A673 (cell line): ENCODE measurements around the gene MICU1. TPM values are rescaled to one million over a fixed set of nuclear protein-coding genes. Genes with fewer than 3 reads are reported as not detected.

Experiments
- BruUV-seq: library from RNA; stranded (reverse); fragments of 400-500 nt; replicated peaks from 2 replicates; lab custom pipeline; 2021; lab: Mats Ljungman, UMichigan
- CTCF ChIA-PET: fragments of 300-600 bp; sonication (Branson Sonifier 250); formaldehyde crosslinking; loops from one replicate; lab custom pipeline; 2022; ENCODE audit warnings: antibody characterized with exemption; lab: Charles Lee
- POLR2A ChIA-PET: fragments of 300-600 bp; sonication (Branson Sonifier 250); formaldehyde crosslinking; loops from one replicate; lab custom pipeline; 2022; ENCODE audit warnings: antibody characterized with exemption; ENCODE audit not compliant: low non-redundant PET; lab: Charles Lee
- DNase-seq: peaks from one replicate; pipeline ENCODE4 v3.0.0-alpha.2; 2015; ENCODE audit warnings: low spot score
- H3K27ac ChIP-seq: fragments of 200-600 bp; sonication (generic); 2 replicates; pipeline ENCODE4 v1.5.1; 2016; ENCODE audit warnings: mixed run types, low read depth, mild to moderate bottlenecking, mixed read lengths, antibody characterized with exemption, low read length; ENCODE audit not compliant: poor library complexity, severe bottlenecking
- H3K27me3 ChIP-seq: fragments of 200-600 bp; sonication (generic); replicated peaks from 2 replicates; pipeline ENCODE4 v1.6.1; 2017; ENCODE audit warnings: mixed run types, low read depth, mild to moderate bottlenecking, mixed read lengths, antibody characterized with exemption, low read length; ENCODE audit not compliant: insufficient read depth, poor library complexity
- H3K36me3 ChIP-seq: fragments of 200-600 bp; sonication (generic); 2 replicates; pipeline ENCODE4 v1.6.1; 2016; ENCODE audit warnings: mixed run types, mild to moderate bottlenecking, mixed read lengths, antibody characterized with exemption, low read length; ENCODE audit not compliant: insufficient read depth, poor library complexity, severe bottlenecking
- H3K4me1 ChIP-seq: fragments of 200-600 bp; sonication (generic); 2 replicates; pipeline ENCODE4 v1.6.1; 2017; ENCODE audit warnings: mixed run types, mild to moderate bottlenecking, mixed read lengths, antibody characterized with exemption, low read length; ENCODE audit not compliant: insufficient read depth, poor library complexity, severe bottlenecking
- H3K4me3 ChIP-seq: fragments of 200-600 bp; sonication (generic); 2 replicates; pipeline ENCODE4 v1.5.1; 2016; ENCODE audit warnings: low read depth, mixed run types, mild to moderate bottlenecking, mixed read lengths, low read length; ENCODE audit not compliant: poor library complexity, severe bottlenecking
- H3K9me3 ChIP-seq: fragments of 200-600 bp; sonication (generic); 2 replicates; pipeline ENCODE4 v1.6.1; 2016; ENCODE audit warnings: mixed run types, low read depth, mild to moderate bottlenecking, mixed read lengths, antibody characterized with exemption, low read length; ENCODE audit not compliant: poor library complexity, severe bottlenecking
- EZH2 ChIP-seq: fragments of 200-600 bp; sonication (generic); IDR thresholded peaks from 2 replicates; pipeline ENCODE4 v1.6.1; 2017; ENCODE audit warnings: borderline replicate concordance, low read depth, mild to moderate bottlenecking, mixed read lengths, antibody characterized with exemption, low read length; ENCODE audit not compliant: poor library complexity, severe bottlenecking
- intact Hi-C: fragments of 100-400 bp; cut with micrococcal nuclease; formaldehyde crosslinking; loops from one replicate; pipeline ENCODE4 v1.10.0; 2022; ENCODE audit not compliant: unreplicated experiment
- total RNA-seq: library from RNA; stranded (reverse); gene quantifications from 2 replicates; pipeline ENCODE4 v1.2.3, GENCODE V29; 2021
- TF ChIP-seq, protein P1 (sequence below): fragments of 300-800, 200-600 bp; sonication (generic); conservative IDR thresholded peaks from 2 replicates; pipeline ENCODE4 v1.5.1; 2017; ENCODE audit warnings: low read depth, mild to moderate bottlenecking, antibody characterized with exemption, low read length, moderate library complexity, mixed read lengths

MICU1 gene
- total RNA-seq, 1 experiment from 2014 or later = 37.7 TPM

GRCh38 chr10:72625276-72625607 is 637 bp downstream of the MICU1 start:
- TF ChIP-seq, protein P1, sequence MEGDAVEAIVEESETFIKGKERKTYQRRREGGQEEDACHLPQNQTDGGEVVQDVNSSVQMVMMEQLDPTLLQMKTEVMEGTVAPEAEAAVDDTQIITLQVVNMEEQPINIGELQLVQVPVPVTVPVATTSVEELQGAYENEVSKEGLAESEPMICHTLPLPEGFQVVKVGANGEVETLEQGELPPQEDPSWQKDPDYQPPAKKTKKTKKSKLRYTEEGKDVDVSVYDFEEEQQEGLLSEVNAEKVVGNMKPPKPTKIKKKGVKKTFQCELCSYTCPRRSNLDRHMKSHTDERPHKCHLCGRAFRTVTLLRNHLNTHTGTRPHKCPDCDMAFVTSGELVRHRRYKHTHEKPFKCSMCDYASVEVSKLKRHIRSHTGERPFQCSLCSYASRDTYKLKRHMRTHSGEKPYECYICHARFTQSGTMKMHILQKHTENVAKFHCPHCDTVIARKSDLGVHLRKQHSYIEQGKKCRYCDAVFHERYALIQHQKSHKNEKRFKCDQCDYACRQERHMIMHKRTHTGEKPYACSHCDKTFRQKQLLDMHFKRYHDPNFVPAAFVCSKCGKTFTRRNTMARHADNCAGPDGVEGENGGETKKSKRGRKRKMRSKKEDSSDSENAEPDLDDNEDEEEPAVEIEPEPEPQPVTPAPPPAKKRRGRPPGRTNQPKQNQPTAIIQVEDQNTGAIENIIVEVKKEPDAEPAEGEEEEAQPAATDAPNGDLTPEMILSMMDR = no peak
- TF ChIP-seq EZH2 = no peak
- ChIA-PET POLR2A (no interaction called here), CTCF (no interaction called here)
- Histone ChIP-seq H3K4me3 (peak overlapping the region; percentile 85), H3K27me3 (no peaks in the 10 kb centered on the region), H3K27ac (peak overlapping the region; percentile 70), H3K9me3 (no peaks in the 10 kb centered on the region), H3K36me3 (no peaks in the 10 kb centered on the region), H3K4me1 (peaks cover 12% of the 10 kb centered on the region)
- DNase-seq = no peak
- BruUV-seq = no TSS peak
- intact Hi-C loops = no loop called here

GRCh38 chr10:72622271-72622670 is 3.6 kb downstream of the MICU1 start:
- Histone ChIP-seq H3K9me3 (no peaks in the 10 kb centered on the region), H3K4me3 (no peak overlapping the region), H3K4me1 (peaks cover 12% of the 10 kb centered on the region), H3K27me3 (no peaks in the 10 kb centered on the region), H3K36me3 (no peaks in the 10 kb centered on the region), H3K27ac (no peak overlapping the region)
- BruUV-seq = no TSS peak
- CTCF ChIA-PET = no interaction called here
- no peak for DNase-seq
- POLR2A ChIA-PET = no interaction called here
- intact Hi-C loops = no loop called here
- no peak for TF ChIP-seq EZH2
- TF ChIP-seq, protein P1 = no peak

DNA sequence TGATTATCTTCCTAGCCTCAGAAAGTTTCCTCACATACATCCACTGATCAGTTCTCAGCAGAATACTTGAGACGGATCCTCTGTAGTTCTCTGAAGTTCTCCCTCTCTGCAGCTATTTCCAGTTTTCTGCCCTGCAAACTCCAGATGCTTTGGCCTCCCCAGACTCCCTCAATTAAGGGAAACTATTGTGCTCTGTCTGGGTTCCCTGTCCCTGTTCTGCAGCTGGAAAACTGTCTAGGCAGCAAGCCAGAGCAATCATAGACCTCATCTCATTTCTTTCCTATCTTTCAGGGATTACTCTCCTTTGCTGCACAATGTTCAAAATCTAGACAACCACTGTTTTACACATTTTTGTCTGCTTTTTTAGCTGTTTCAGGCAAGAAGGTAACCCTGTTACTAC is 9.2 kb downstream of the MICU1 start:
- ChIA-PET POLR2A (no interaction called here), CTCF (no interaction called here)
- no peaks in the 10 kb centered on the region for H3K36me3 ChIP-seq
- no peaks in the 10 kb centered on the region for H3K9me3 ChIP-seq
- intact Hi-C loops = loop anchor here (10.0 kb wide), 1 partner anchor 252 kb away; no protein-coding TSS in a partner anchor
- no peak overlapping the region for H3K4me3 ChIP-seq
- TF ChIP-seq, protein P1 = no peak
- TF ChIP-seq EZH2 = no peak
- DNase-seq = peak; percentile 51
- no peak overlapping the region for H3K27ac ChIP-seq
- BruUV-seq = no TSS peak
- H3K27me3 ChIP-seq = no peaks in the 10 kb centered on the region
- peaks cover 8% of the 10 kb centered on the region for H3K4me1 ChIP-seq
